ENCODE data around the gene ST7L. TPM values are rescaled to one million over a fixed set of nuclear protein-coding genes. Genes with fewer than 3 reads are reported as not detected.

ST7L gene
- total RNA-seq, 4 donors from 2014 or later: 18.2 to 34.1 (median 19.9) TPM

- whole genome bisulfite sequencing, 2 donors (ENCODE audit: low coverage in 1 of 2): 42 to 52% methylated on average over 2 of the region's 2 CpGs
- TF ChIP-seq EP300 (IDR thresholded peaks at IDR 0.05): no peak
- TF ChIP-seq CTCF (IDR thresholded peaks at IDR 0.05): no peak
- no peak for TF ChIP-seq POLR2A (IDR thresholded peaks at IDR 0.05)
- TF ChIP-seq POLR2AphosphoS5 (IDR thresholded peaks at IDR 0.05): no peak
- Histone ChIP-seq H3K9me3 (no peaks in the 10 kb centered on the region), H3K27ac (no peak overlapping the region), H3K36me3 (peaks cover 0 to 68% of the 10 kb centered on the region in 2 donors), H3K27me3 (no peaks in the 10 kb centered on the region), H3K4me1 (no peaks in the 10 kb centered on the region), H3K4me3 (no peak overlapping the region)
- no peak for ATAC-seq
These were observed 82.4 kb downstream of the ST7L start for GRCh38 chr1:112536561-112536960.

- H3K9me3 ChIP-seq: no peaks in the 10 kb centered on the region
- no peaks in the 10 kb centered on the region for H3K4me1 ChIP-seq
- no peak overlapping the region for H3K4me3 ChIP-seq
- TF ChIP-seq POLR2AphosphoS5 (IDR thresholded peaks at IDR 0.05) (no peak), CTCF (IDR thresholded peaks at IDR 0.05) (no peak), EP300 (IDR thresholded peaks at IDR 0.05) (no peak), POLR2A (IDR thresholded peaks at IDR 0.05) (no peak)
- peaks cover 0 to 49% of the 10 kb centered on the region in 2 donors for H3K36me3 ChIP-seq
- no peak for ATAC-seq
- WGBS, 2 donors (ENCODE audit: low coverage in 1 of 2): 85 to 90% methylated on average over 3 to 6 of the region's 6 CpGs
- no peak overlapping the region for H3K27ac ChIP-seq
- H3K27me3 ChIP-seq: no peaks in the 10 kb centered on the region
These were observed 85.9 kb downstream of the ST7L start for GRCh38 chr1:112533029-112533428.

DNA sequence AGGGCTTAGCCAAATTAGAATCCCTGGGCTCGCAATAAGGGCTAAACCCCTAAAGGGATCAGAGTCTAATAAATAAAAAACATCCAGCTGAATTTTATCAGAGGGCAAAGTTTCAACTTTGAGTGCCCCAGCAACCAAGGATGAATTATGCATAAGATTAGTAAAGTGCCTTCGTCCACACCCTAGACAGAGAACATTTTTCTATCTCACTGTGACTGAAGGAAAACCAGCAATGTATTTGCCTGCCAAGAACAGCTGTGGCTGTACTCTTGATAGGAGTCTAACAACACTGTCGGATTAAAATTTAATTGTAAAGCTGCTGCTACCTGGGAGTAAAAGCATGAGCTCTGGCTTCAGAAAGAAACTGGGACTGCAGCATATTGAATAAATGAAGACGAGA, 86.9 kb downstream of the ST7L start:
- Histone ChIP-seq H3K27ac (no peak overlapping the region), H3K36me3 (peaks cover 0 to 52% of the 10 kb centered on the region in 2 donors), H3K4me3 (no peak overlapping the region), H3K4me1 (no peaks in the 10 kb centered on the region), H3K9me3 (no peaks in the 10 kb centered on the region), H3K27me3 (no peaks in the 10 kb centered on the region)
- 79 to 82% methylated on average over 2 to 4 of the region's 4 CpGs for WGBS, 2 donors (ENCODE audit: low coverage in 1 of 2)
- TF ChIP-seq POLR2AphosphoS5 (IDR thresholded peaks at IDR 0.05) (no peak), CTCF (IDR thresholded peaks at IDR 0.05) (no peak), POLR2A (IDR thresholded peaks at IDR 0.05) (no peak), EP300 (IDR thresholded peaks at IDR 0.05) (no peak)
- no peak for ATAC-seq

GRCh38 chr1:112530832-112531231, 88.1 kb downstream of the ST7L start:
- H3K27ac ChIP-seq: no peak overlapping the region
- no peaks in the 10 kb centered on the region for H3K27me3 ChIP-seq
- H3K36me3 ChIP-seq: peaks cover 0 to 64% of the 10 kb centered on the region in 2 donors
- H3K4me1 ChIP-seq: no peaks in the 10 kb centered on the region
- no peaks in the 10 kb centered on the region for H3K9me3 ChIP-seq
- no peak overlapping the region for H3K4me3 ChIP-seq
- TF ChIP-seq CTCF (IDR thresholded peaks at IDR 0.05): no peak
- TF ChIP-seq EP300 (IDR thresholded peaks at IDR 0.05): no peak
- no peak for TF ChIP-seq POLR2A (IDR thresholded peaks at IDR 0.05)
- TF ChIP-seq POLR2AphosphoS5 (IDR thresholded peaks at IDR 0.05): no peak
- ATAC-seq: no peak

DNA sequence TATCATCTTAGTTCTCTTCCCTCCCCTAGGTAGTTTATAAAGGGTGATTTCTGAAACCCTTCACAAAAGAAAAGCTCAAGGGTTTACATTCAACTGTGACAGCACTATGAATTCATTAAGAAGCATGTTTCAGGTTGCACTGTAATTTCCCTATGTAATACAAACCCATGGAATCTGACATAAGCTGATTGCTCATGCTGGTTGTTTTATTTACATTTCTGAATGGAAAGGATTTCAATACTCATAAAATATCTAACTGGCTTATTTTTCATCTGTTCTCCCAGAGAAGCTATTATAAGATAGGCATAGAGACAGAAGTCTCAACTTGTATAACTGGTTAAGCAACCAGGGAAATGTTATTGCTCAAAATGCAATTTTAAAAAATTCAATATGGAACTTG, 89.6 kb downstream of the ST7L start:
- Histone ChIP-seq H3K27ac (no peak overlapping the region), H3K4me1 (no peaks in the 10 kb centered on the region), H3K9me3 (no peaks in the 10 kb centered on the region), H3K4me3 (no peak overlapping the region), H3K27me3 (no peaks in the 10 kb centered on the region), H3K36me3 (peaks cover 0 to 67% of the 10 kb centered on the region in 2 donors)
- no peak for TF ChIP-seq CTCF (IDR thresholded peaks at IDR 0.05)
- TF ChIP-seq POLR2AphosphoS5 (IDR thresholded peaks at IDR 0.05): no peak
- no peak for TF ChIP-seq EP300 (IDR thresholded peaks at IDR 0.05)
- no peak for TF ChIP-seq POLR2A (IDR thresholded peaks at IDR 0.05)
- no peak for ATAC-seq
